Fibroblast of skin of left biceps (primary cell): ENCODE results near the gene YIF1A.
"Not testable (repeated sequence)": the region's sequence is repeated elsewhere in the genome, so short reads cannot be mapped to it uniquely, and the experiment has no call there.

Experiments used
- DNase-seq, 2 experiments: peaks; one replicate each; pipeline ENCODE4 v3.0.0-alpha.2; 2013; ENCODE audit warnings: low read depth in 2 of 2

YIF1A gene

GRCh38 chr11:66268952-66269905 lies 19.7 kb downstream of the YIF1A start:
- no peak for DNase-seq

GRCh38 chr11:66268244-66268951 lies 20.5 kb downstream of the YIF1A start, which contains the start of gene RAB1B:
Gene RAB1B (plus strand): TSS chr11:66268639. CDS start chr11:66268680, 41 bp downstream.
- DNase-seq, result peak; percentile 98 to 99

GRCh38 chr11:66267379-66268243 lies 21.3 kb downstream of the YIF1A start:
- DNase-seq, result peak; percentile 59 to 73

GRCh38 chr11:66267039-66267378 lies 21.9 kb downstream of the YIF1A start:
- no peak for DNase-seq

GRCh38 chr11:66266378-66267038 lies 22.4 kb downstream of the YIF1A start:
- DNase-seq, result no peak

- no peak for DNase-seq
These were observed 23.2 kb downstream of the YIF1A start for GRCh38 chr11:66265531-66266377.

GRCh38 chr11:66264914-66265313 lies 24.0 kb downstream of the YIF1A start:
- no peak for DNase-seq

- DNase-seq, result no peak
These were observed 24.6 kb downstream of the YIF1A start for GRCh38 chr11:66264383-66264782.

- DNase-seq, result no peak
These were observed 25.2 kb downstream of the YIF1A start for GRCh38 chr11:66263785-66264184.

GRCh38 chr11:66263231-66263630 lies 25.7 kb downstream of the YIF1A start:
- no peak for DNase-seq

GRCh38 chr11:66262696-66263095 lies 26.2 kb downstream of the YIF1A start:
- no peak for DNase-seq

- DNase-seq, result no peak
These were observed 26.8 kb downstream of the YIF1A start for GRCh38 chr11:66262191-66262590.

GRCh38 chr11:66261578-66261977 lies 27.4 kb downstream of the YIF1A start:
- no peak for DNase-seq

GRCh38 chr11:66259956-66260355 lies 29.0 kb downstream of the YIF1A start:
- DNase-seq, result no peak

GRCh38 chr11:66259225-66259624 lies 29.7 kb downstream of the YIF1A start:
- DNase-seq, result no peak

- DNase-seq, result no peak
These were observed 30.5 kb downstream of the YIF1A start for GRCh38 chr11:66258473-66258893.

GRCh38 chr11:66253081-66253480 lies 35.9 kb downstream of the YIF1A start:
- not testable (repeated sequence) for DNase-seq

GRCh38 chr11:66251809-66252208 lies 37.1 kb downstream of the YIF1A start:
- DNase-seq, result no peak

GRCh38 chr11:66248903-66249302 lies 40.0 kb downstream of the YIF1A start:
- no peak for DNase-seq

- no peak for DNase-seq
These were observed 41.1 kb downstream of the YIF1A start for GRCh38 chr11:66247801-66248200.
